ENCODE data around the gene TYROBP.
A peak's percentile ranks its signal among the peaks of the same experiment; 100 is the strongest.

The TYROBP gene

DNA sequence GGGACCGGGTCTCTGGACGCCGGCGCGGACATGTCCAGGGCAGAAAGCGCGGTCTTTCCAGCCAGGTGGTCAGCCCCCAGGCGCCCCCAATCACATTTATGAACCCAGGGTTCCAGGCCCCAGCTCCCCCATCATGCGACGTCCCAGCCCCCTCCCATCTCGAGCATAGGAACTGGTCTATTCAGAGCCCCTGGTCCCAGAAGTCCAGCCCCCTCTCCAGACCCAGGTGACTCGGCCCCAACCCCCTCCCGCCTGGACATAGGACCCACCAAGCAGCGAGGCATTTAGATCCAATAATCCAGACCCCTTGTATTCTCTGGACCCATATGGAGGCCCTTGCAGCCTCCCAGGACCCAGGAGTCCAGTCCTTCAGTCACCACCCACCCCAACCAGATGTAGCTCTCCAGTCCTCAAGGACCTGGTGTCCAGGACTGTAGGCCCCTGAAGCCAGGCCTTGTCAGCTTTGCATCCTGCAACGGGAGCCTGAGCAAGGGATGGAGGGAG, 39.2 kb downstream of the TYROBP start:
- Mint-ChIP-seq H3K4me3 (peak overlapping the region; percentile 46), H3K27ac (no peak overlapping the region), H3K4me1 (ENCODE audit: low read depth) (peaks cover 22% of the 10 kb centered on the region), H3K9me3 (peaks cover 6% of the 10 kb centered on the region), H3K27me3 (peaks cover 73% of the 10 kb centered on the region), H3K36me3 (ENCODE audit: low read depth) (no peaks in the 10 kb centered on the region)
- intact Hi-C loops (cut with micrococcal nuclease): no loop called here

DNA sequence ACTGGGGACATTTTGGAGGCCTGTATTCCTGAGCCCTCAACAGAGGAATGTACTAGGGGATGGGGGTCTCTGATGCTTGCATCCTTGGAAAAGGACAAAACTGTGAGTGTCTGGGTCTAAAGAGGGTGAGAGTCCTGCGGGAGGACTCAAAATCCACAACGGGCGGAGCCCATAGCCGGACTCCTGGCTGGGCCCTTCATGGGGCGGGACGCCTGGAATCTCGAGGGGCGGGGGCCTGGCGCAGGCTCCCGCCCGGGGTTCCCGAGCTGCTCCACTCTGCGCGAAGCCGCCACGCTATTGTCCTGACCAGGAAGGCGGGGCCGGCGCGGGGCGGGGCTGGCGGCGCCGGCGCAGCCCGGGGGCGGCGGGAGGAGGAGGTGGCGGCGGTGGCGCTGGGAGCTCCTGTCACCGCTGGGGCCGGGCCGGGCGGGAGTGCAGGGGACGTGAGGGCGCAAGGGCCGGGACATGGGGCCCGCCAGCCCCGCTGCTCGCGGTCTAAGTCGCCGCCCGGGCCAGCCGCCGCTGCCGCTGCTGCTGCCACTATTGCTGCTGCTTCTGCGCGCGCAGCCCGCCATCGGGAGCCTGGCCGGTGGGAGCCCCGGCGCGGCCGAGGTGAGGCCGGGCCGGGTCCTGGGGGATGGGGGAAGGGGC, 39.8 kb downstream of the TYROBP start, which contains the start of gene APLP1:
APLP1 (plus strand) TSS at position 403 of the 651 bp plus-strand sequence; CDS start at position 466, 63 bp downstream.
- Mint-ChIP-seq H3K4me3 (peak within 1 kb of the TSS; percentile 49), H3K4me1 (ENCODE audit: low read depth) (peaks cover 22% of the 10 kb centered on the region), H3K27ac (no peak within 1 kb of the TSS)

DNA sequence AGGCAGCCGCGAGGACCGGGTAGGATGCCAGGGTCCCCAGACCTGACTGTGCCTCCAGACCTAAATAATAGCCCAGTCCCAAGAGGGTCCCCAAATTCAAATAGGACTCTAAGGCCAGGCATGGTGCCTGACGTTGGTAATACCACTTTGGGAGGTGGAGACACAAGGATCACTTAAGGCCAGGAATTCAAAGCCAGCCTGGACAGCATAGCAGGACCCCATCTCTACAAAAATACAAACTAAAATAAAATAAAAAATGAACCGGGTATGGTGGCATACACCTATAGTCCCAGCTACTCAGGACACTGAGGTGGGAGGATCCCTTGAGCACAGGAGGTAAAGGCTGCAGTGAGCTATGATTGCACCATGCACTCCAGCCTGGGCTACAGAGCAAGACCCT, 45.1 kb downstream of the TYROBP start:
- intact Hi-C loops (cut with micrococcal nuclease): no loop called here
- H3K9me3 Mint-ChIP-seq: no peaks in the 10 kb centered on the region
- peaks cover 9% of the 10 kb centered on the region for H3K4me1 Mint-ChIP-seq (ENCODE audit: low read depth)
- no peak overlapping the region for H3K4me3 Mint-ChIP-seq
- H3K27me3 Mint-ChIP-seq: peaks cover 90% of the 10 kb centered on the region
- no peaks in the 10 kb centered on the region for H3K36me3 Mint-ChIP-seq (ENCODE audit: low read depth)
- H3K27ac Mint-ChIP-seq: no peak overlapping the region

More for the DNA sequence above, 39.8 kb downstream of the TYROBP start, which contains the start of gene APLP1:
- no peaks in the 10 kb centered on the region for H3K36me3 Mint-ChIP-seq (ENCODE audit: low read depth)
- H3K27me3 Mint-ChIP-seq: peaks cover 78% of the 10 kb centered on the region
- intact Hi-C loops (cut with micrococcal nuclease): no loop called here
- H3K9me3 Mint-ChIP-seq: peaks cover 6% of the 10 kb centered on the region

DNA sequence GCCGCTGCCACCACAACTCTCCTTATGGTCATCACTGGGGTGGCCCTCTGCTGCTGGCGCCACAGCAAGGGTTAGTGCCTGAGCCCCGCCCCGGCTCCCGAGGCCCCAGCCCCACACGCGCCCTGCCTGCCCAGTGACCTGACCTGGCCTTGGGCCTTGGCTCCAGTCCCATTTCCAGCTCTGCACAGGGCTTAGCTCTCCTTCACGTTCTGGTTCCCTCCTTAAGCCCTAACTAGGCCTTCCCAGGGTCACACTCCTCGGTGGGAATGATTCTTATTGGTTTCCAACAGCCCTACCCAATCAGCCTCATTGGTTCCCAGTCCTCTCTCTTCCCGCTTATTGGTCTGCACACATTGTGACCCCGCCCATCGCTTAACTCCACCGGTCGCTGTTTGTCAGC, 45.6 kb downstream of the TYROBP start:
- Mint-ChIP-seq H3K4me3 (no peak overlapping the region), H3K9me3 (no peaks in the 10 kb centered on the region), H3K27ac (no peak overlapping the region), H3K36me3 (ENCODE audit: low read depth) (no peaks in the 10 kb centered on the region), H3K4me1 (ENCODE audit: low read depth) (peaks cover 9% of the 10 kb centered on the region), H3K27me3 (peaks cover 90% of the 10 kb centered on the region)
- intact Hi-C loops (cut with micrococcal nuclease): no loop called here

DNA sequence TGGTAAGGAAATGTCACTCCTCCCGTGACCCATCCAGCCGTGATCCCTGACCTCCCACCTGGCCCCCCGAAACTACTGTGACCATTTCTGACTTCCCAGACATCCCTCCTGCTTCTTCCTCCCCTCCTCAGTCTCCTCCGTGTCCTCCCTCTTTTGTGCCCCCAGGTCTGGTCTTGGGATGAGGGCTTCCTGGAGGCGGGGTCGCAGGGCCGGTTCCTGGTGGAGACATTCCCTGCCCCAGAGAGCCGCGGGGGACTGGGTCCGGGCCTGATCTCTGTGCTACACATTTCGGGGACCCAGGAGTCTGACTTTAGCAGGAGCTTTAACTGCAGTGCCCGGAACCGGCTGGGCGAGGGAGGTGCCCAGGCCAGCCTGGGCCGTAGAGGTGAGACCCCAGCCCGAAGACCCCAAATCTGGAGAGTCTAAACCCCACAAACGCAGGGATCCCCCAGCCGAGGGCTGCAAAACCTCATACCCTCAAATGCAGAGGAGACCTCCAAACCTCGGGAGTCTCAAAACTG, 46.4 kb downstream of the TYROBP start:
- Mint-ChIP-seq H3K9me3 (no peaks in the 10 kb centered on the region), H3K27ac (no peak overlapping the region), H3K4me1 (ENCODE audit: low read depth) (peaks cover 13% of the 10 kb centered on the region), H3K36me3 (ENCODE audit: low read depth) (no peaks in the 10 kb centered on the region), H3K4me3 (no peak overlapping the region), H3K27me3 (peaks cover 92% of the 10 kb centered on the region)
- intact Hi-C loops (cut with micrococcal nuclease): no loop called here

DNA sequence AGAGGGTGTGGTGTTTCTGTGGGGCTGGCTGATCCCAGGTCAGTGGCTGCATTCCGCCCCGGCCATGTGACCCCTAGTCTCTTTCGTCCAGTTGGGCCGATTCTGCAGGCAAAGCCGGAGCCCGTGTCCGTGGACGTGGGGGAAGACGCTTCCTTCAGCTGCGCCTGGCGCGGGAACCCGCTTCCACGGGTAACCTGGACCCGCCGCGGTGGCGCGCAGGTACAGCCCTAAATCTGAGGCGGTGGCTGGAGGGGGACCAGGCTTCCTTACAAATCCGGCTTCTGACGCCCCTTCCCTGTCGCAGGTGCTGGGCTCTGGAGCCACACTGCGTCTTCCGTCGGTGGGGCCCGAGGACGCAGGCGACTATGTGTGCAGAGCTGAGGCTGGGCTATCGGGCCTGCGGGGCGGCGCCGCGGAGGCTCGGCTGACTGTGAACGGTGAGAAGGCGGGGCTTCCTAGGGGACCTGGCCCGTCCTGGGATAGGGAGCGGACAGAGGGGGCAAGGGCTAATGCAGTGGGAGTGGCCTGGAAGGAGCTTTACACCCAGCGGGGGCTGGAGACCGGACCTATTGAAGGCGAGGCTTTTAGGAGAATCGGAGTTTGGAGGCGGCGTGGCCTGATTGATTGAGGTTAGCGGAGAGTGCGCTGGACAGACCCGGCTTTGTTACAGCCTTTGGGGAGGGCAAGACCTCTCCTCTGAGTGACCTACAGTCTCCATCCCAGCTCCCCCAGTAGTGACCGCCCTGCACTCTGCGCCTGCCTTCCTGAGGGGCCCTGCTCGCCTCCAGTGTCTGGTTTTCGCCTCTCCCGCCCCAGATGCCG, 47.1 kb downstream of the TYROBP start:
- H3K4me1 Mint-ChIP-seq (ENCODE audit: low read depth): peaks cover 14% of the 10 kb centered on the region
- peaks cover 92% of the 10 kb centered on the region for H3K27me3 Mint-ChIP-seq
- no peak overlapping the region for H3K27ac Mint-ChIP-seq
- intact Hi-C loops (cut with micrococcal nuclease): no loop called here
- no peaks in the 10 kb centered on the region for H3K9me3 Mint-ChIP-seq
- H3K4me3 Mint-ChIP-seq: no peak overlapping the region
- H3K36me3 Mint-ChIP-seq (ENCODE audit: low read depth): no peaks in the 10 kb centered on the region

DNA sequence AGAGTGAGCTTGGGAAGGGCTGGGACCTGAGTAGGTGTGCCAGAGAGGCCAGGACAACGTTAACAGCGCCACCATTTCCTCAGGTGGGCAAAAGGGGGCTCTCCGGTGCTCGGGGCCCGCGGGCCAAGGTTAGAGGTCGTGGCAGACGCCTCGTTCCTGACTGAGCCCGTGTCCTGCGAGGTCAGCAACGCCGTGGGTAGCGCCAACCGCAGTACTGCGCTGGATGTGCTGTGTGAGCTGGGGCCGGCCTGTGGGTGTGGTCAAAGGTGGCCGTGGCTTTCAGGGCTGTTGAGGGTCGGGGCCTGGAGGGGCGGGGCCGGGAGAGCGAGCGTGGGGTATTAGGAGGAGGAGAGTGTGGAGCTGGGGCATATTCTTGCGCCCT, 47.7 kb downstream of the TYROBP start:
- H3K4me3 Mint-ChIP-seq: no peak overlapping the region
- intact Hi-C loops (cut with micrococcal nuclease): no loop called here
- no peaks in the 10 kb centered on the region for H3K9me3 Mint-ChIP-seq
- peaks cover 14% of the 10 kb centered on the region for H3K4me1 Mint-ChIP-seq (ENCODE audit: low read depth)
- H3K36me3 Mint-ChIP-seq (ENCODE audit: low read depth): no peaks in the 10 kb centered on the region
- no peak overlapping the region for H3K27ac Mint-ChIP-seq
- peaks cover 90% of the 10 kb centered on the region for H3K27me3 Mint-ChIP-seq

DNA sequence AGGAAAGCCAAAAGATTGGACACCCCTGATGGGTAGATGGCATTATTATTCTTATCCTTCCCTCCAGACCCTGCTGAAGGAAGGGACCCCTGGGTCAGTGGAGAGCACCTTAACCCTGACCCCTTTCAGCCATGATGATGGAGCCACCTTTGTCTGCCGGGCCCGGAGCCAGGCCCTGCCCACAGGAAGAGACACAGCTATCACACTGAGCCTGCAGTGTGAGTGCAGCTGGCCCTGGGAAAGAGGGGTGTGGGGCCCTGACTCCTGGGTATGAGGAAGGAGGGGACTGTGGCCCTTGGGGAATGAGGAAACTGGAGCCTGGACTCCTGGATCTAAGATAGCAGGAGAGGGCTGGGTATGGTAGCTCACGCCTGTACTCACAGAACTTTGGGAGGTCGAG, 48.7 kb downstream of the TYROBP start:
- Mint-ChIP-seq H3K9me3 (no peaks in the 10 kb centered on the region), H3K27me3 (peaks cover 90% of the 10 kb centered on the region), H3K27ac (no peak overlapping the region), H3K4me1 (ENCODE audit: low read depth) (peaks cover 14% of the 10 kb centered on the region), H3K36me3 (ENCODE audit: low read depth) (no peaks in the 10 kb centered on the region), H3K4me3 (no peak overlapping the region)
- intact Hi-C loops (cut with micrococcal nuclease): no loop called here

DNA sequence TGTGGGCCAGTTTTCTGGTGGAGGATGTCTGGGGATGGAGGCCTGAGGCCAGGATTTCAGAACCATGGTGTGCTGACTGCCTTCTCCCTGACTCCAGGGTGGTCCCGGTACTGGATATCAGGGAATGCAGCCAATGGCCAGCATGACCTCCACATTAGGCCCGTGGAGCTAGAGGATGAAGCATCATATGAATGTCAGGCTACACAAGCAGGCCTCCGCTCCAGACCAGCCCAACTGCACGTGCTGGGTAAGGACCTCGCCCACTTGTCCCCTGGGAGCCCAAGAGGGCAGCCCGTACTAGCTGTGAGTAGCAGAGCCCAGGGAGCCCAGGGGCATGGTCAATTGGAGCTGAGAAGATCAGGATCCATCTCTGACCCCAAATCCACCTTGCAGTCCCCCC, 49.8 kb downstream of the TYROBP start:
- H3K36me3 Mint-ChIP-seq (ENCODE audit: low read depth): no peaks in the 10 kb centered on the region
- peaks cover 88% of the 10 kb centered on the region for H3K27me3 Mint-ChIP-seq
- no peak overlapping the region for H3K4me3 Mint-ChIP-seq
- H3K27ac Mint-ChIP-seq: no peak overlapping the region
- intact Hi-C loops (cut with micrococcal nuclease): no loop called here
- peaks cover 14% of the 10 kb centered on the region for H3K4me1 Mint-ChIP-seq (ENCODE audit: low read depth)
- no peaks in the 10 kb centered on the region for H3K9me3 Mint-ChIP-seq

DNA sequence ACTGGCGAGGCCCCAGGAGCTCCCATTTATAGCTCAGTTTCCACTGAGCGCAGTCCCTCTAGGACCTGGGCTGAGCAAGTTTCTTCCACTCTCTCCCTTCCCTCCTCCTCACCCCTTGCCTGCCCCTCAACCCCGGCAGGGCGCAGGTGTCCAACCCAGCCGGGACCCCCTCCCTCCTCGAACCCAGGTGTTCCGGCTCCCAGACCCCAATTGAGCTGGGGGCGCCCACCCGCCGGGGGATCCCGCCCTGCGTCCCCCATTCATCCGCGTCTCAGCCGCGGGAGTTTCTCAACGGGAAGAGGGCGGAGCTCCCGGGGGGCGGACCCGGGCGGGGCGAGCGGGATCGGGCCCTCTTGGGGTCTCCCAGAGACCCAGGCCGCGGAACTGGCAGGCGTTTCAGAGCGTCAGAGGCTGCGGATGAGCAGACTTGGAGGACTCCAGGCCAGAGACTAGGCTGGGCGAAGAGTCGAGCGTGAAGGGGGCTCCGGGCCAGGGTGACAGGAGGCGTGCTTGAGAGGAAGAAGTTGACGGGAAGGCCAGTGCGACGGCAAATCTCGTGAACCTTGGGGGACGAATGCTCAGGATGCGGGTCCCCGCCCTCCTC, 51.4 kb downstream of the TYROBP start, which contains the start of gene KIRREL2:
KIRREL2 (plus strand) TSS at position 366 of the 604 bp plus-strand sequence; CDS start at position 575, 209 bp downstream.
- intact Hi-C loops (cut with micrococcal nuclease): no loop called here
- Mint-ChIP-seq H3K4me3 (peak within 1 kb of the TSS; percentile 71), H3K4me1 (ENCODE audit: low read depth) (peaks cover 14% of the 10 kb centered on the region), H3K27me3 (peaks cover 89% of the 10 kb centered on the region), H3K9me3 (no peaks in the 10 kb centered on the region), H3K27ac (no peak within 1 kb of the TSS), H3K36me3 (ENCODE audit: low read depth) (no peaks in the 10 kb centered on the region)

Data from dendritic cell treated with granulocyte-macrophage colony-stimulating factor and Interleukin-4, amounts not matched to agents 40 ng/mL and 50 ng/mL, for 4 days (primary cell).